GM18508 (cell line): ENCODE data around the gene SLC7A11.
"Not testable (repeated sequence)": the region's sequence is repeated elsewhere in the genome, so short reads cannot be mapped to it uniquely, and the experiment has no call there.

ENCODE experiments used
- ATAC-seq: cut with Tn5 transposase; IDR thresholded peaks from one replicate; pipeline ENCODE4 v1.9.1; 2021; ENCODE audit warnings: moderate number of reproducible peaks; ENCODE audit not compliant: insufficient read depth, unreplicated experiment

SLC7A11 gene

GRCh38 chr4:138217567-138217966 is 24.6 kb downstream of the SLC7A11 start:
- no peak for ATAC-seq

DNA sequence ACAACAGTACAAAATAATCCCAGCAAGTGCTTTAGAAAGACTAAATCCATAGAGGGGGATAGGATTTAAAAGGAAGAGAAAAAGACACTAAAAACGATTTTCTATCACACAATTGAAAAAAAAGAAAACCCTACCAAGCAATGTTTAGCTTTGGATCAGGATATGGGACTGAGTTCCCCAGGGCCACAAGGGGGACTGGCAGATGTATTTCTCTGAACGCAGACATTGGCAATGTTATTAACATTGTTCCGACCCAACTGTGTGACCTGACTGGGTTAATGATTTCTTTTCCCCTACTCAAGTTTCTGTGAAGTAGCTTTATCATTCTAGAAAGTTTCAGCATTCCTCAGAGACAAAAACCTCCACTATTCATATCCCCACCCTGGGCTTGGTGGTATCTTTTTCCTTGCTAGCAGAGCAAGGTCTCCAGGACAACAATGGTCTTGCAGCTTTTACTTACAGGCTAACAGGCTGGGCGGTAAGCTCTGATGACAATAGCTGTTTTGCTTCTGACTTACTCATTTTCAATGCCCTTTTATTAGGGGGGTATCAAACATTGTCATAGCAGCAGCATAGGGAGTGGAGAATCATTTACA is 25.8 kb downstream of the SLC7A11 start:
- no peak for ATAC-seq

DNA sequence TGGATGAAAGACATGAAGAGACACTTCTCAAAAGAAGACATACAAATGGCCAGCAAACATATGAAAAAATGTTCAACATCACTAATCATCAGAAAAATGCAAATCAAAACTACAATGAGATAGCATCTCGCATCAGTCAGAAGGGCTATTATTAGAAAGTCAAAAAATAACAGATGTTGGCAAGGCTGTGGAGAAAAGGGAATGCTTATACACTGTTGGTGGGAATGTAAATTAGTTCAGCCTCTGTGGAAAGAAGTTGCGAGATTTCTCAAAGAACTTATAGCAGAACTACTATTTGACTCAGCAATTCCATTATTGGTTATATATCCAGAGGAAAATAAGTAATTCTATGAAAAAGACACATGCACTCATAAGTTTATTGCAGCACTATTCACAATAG is 31.6 kb downstream of the SLC7A11 start:
- ATAC-seq, result not testable (repeated sequence)

GRCh38 chr4:138209094-138209493 is 33.1 kb downstream of the SLC7A11 start:
- no peak for ATAC-seq

DNA sequence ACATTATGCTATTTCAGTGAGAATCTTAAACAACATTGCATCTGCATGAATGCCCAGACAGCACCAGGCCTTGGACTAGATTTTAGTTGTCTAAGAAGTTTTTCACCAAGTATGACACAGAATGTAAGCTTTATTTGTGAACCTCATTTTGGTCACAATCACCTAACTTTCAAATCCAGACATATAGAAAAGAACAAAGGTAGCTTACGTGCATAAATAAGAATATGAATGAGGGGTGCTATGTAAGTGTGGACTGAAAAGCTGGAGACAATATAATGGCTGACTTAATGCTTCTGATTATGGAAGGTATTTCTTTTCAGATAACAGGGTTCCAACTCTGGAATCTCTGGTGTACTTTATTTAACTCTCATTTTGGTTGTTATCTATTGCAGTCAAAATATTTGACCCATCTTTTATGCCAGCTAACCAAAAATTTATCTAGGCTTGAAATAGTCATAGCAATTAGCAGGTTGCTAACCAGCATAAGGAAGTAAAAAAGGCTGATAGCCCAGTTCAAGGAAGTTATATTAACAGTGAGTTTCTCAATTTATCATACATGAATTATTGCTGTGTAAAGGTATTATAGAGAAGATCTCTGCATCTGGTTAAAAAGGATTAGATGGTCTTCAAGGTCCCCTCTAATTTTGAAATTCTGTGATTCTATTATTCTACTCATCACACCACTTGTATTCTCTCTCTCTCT is 36.5 kb downstream of the SLC7A11 start:
- no peak for ATAC-seq

- no peak for ATAC-seq
These were observed 37.6 kb downstream of the SLC7A11 start for GRCh38 chr4:138204507-138204906.

DNA sequence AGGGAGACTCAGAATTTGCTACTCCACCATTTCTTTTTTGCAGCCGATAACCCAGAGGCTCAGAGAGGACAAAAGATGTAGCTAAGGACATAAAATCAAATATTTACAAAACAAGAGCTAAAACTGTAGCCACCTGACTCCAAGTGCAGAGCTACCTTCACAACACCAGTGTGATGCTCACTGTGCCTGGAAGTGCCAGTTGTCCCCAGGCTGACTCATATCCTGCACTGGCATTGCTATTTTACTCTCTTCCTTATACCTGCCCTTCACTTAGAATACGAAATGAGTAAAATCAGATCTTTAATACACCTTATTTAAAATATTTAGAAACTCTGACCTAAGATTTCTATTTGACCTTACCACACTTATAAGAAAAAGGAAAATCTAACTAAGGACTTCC is 39.5 kb downstream of the SLC7A11 start:
- ATAC-seq, result no peak

DNA sequence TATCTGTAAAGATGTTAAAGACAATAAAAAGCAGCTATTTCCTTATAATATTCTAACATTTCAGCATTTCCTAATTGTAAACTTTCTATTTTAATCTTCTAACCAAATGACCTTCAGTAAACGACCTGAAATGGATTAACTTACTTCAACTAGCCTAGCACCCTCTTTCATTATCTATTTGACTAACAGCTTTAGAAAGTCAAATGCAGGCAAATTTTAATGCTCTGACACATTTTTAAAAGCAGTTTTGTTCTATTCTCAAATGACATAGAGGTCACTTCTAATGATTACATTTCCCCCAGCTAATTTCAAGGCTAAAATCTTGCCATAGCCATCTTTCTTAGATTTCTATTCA is 41.9 kb downstream of the SLC7A11 start:
- ATAC-seq, result peak; percentile 29

DNA sequence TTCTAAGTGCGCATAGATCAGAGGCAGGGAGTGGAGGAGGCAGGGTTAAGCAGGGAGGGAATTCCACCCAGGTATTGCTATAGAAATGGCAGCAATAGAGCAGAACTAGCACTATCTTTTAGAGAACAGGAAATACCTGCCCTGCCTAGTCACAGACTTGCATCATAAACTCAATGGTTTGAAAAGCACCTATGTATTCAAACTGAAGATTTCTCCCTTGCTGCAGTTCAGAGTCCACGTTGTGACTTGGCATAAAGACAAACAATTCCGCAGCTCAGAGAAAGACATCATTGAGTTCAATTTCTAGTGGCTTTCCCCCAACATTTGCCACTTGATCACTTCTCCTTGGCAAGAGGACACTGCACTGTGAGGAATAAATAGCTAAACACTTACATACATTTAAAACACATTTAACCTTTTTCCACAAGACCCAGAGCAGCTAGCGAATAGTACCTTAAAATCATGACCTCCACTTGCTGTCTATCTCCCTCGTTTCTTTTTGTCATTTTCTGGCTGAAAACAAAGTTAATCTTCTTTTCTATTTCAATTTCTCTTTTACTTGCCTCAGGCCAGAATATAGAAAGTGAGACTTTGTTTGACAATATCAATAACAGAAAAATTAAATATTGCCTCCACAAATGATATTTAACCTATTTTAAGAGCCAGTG is 42.4 kb downstream of the SLC7A11 start:
- peak; percentile 52 for ATAC-seq

DNA sequence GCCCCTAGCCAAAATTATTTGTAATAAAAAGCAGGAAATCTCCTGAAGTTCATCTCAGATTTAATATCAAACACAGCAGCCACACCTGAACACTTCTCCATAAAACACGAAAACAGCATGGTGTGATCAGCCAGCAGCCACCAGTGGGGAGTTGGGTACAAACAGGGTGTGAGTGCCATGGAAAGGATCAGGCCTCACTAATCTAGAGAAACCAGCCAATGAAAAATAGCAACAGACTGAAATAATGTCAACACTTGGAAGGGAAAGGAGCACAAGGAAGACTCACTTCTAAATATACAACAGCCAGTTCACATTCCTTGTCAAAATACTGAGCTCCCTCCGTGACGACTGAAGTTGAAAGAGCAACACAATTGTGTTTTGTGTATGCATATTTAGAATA is 46.0 kb downstream of the SLC7A11 start:
- ATAC-seq, result no peak

DNA sequence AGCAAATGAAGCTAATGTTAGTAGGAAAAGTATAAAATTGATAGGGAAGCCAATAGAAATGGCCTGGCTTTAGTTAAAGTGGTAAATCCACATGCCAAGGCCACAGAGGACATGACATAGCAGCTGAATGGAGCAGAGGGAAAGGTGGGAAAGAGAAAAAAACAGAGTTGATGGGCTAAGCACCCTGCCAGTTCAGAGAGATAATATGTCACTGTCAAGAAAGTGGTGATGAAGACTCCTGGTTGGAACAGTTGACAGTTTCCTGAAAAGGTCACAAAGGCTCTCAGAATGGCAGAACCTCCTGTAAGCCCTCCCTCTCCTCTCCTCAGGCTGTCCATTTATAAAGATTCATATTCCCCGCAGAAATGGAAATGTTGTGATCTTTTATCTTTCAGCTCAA is 48.2 kb downstream of the SLC7A11 start:
- no peak for ATAC-seq

DNA sequence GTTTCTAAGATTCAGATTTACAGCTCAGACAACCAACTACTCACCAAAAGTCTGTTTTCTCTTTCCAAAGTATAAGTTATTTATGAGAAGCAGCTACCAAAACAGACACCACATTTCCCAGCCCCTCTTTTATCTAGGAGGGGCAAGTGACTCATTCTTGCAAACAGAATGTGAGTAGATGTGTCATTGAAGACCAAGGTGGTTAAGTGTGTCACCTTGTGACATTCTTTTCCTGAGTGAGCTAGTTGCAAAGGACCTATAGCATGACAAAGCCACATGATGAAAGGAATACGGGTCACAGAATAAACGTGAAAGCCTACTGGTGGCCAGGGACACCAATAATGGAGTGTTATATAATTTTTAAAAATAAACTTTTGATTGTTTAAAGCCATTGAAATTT is 50.0 kb downstream of the SLC7A11 start:
- ATAC-seq, result peak; percentile 37

- peak; percentile 99 for ATAC-seq
These were observed 51.7 kb downstream of the SLC7A11 start for GRCh38 chr4:138190452-138190858.

- no peak for ATAC-seq
These were observed 52.9 kb downstream of the SLC7A11 start for GRCh38 chr4:138189206-138189605.

- no peak for ATAC-seq
These were observed 53.6 kb downstream of the SLC7A11 start for GRCh38 chr4:138188406-138189084.

GRCh38 chr4:138185859-138186645 is 56.1 kb downstream of the SLC7A11 start:
- ATAC-seq, result no peak

- ATAC-seq, result no peak
These were observed 57.3 kb downstream of the SLC7A11 start for GRCh38 chr4:138184886-138185285.

DNA sequence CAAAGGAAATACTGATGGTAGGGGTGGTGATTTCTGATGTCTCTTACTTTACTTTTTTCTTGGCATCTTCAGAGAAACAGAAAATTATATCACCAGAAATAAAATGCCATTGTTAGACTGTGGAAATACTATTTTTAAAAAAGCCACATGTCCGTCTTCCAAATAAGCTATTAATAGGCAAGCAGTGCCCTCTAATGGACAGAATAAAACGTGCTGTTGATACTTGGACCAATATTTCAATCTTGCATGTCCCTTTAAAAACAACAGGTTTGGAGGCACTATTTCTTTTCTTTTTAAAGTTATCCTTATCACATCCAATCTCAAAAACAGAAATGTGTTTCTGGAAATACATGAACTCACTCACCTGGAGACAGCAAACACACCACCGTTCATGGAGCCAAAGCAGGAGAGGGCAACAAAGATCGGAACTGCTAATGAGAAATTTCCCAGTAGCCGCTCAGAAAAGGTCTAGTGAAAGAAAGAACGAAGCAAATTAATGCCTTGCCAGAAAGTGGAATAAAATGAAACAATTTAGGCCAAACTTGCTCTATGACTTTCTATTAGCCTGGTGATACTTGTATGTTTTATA is 59.2 kb downstream of the SLC7A11 start:
- no peak for ATAC-seq

GRCh38 chr4:138181287-138181686 is 60.9 kb downstream of the SLC7A11 start:
- ATAC-seq, result no peak

- ATAC-seq, result no peak
These were observed 63.6 kb downstream of the SLC7A11 start for GRCh38 chr4:138178566-138178965.
